ENCODE results near the gene GALNT14. TPM values are rescaled to one million over a fixed set of nuclear protein-coding genes. Genes with fewer than 3 reads are reported as not detected.

GALNT14 gene
- total and polyA plus RNA-seq, 8 donors: 0.93 to 15.6 (median 1.4) TPM; not detected in 3

DNA sequence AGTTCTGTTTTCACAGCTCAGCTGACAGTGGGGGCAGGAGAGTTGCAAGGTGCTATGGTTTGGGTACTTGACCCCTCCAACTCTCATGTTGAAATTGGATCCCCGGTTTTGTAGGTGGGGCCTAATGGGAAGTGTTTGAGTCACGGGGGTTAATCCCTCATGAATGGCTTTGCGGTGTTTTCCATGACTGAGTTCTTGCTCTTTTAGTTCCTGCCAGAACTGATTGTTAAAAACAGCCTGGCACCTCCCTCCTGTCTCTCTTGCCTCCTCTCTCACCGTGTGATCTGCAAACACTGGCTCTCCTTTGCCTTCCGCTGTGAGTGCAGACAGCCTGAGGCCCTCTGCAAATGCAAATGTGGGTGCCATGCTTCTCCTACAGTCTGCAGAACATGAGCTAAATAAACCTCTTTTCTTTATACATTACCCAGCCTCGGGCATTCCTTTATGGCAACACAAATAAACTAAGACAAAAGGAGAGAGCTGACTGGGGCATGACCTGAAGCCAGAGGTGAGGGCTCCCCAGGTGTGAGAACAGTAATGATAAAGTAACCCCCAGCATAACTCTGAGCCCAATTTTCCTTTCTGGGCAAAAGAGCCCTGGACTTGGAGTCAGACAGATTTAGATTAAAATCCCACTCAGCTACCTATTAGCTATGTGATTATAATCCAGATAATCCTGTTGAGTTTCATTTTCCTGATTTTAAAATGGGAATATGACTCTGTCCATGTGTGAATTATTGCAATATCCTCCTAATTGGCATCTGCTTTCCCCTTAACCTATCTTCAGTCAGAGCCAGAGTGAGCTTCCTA is 266.1 kb downstream of the GALNT14 start:
- 20 to 24% (median 21%) methylated on average over 6 of the region's 6 CpGs for WGBS, 5 donors
- Histone ChIP-seq H3K4me1 (no peaks in the 10 kb centered on the region), H3K27ac (no peak overlapping the region), H3K4me3 (no peak overlapping the region), H3K27me3 (no peaks in the 10 kb centered on the region), H3K9me3 (peaks cover 0 to 13% (median 4%) of the 10 kb centered on the region in 4 donors), H3K36me3 (no peaks in the 10 kb centered on the region)
- TF ChIP-seq EP300 (IDR thresholded peaks at IDR 0.05) (no peak), POLR2A (IDR thresholded peaks at IDR 0.05) (no peak), POLR2AphosphoS5 (IDR thresholded peaks at IDR 0.05) (no peak)
- TF ChIP-seq, protein P1, sequence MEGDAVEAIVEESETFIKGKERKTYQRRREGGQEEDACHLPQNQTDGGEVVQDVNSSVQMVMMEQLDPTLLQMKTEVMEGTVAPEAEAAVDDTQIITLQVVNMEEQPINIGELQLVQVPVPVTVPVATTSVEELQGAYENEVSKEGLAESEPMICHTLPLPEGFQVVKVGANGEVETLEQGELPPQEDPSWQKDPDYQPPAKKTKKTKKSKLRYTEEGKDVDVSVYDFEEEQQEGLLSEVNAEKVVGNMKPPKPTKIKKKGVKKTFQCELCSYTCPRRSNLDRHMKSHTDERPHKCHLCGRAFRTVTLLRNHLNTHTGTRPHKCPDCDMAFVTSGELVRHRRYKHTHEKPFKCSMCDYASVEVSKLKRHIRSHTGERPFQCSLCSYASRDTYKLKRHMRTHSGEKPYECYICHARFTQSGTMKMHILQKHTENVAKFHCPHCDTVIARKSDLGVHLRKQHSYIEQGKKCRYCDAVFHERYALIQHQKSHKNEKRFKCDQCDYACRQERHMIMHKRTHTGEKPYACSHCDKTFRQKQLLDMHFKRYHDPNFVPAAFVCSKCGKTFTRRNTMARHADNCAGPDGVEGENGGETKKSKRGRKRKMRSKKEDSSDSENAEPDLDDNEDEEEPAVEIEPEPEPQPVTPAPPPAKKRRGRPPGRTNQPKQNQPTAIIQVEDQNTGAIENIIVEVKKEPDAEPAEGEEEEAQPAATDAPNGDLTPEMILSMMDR (IDR thresholded peaks at IDR 0.05): no peak
- peak in 1 of 2 donors; percentile 11 for DNase-seq
- intact Hi-C loops (cut with DNase I; ENCODE audit: low total_unique reads): no loop called here

DNA sequence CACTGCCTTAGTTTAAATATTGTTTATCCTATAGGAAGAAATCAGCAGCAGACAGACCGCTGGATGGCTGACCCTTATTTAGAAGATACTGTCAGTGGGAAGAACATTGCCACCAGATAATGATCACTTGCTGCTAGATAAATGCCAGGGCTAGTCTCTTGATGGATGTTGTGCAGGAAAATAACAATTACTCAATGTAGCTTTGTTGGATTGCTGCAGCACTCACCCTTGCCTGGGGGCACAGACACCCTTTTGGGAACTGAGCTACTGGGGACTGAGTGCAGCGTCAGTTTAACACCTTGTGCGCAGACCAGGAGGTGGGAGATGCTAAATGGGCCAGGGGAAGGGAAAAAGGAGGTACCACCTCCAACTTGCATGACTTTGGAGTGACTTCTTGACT is 266.8 kb downstream of the GALNT14 start:
- H3K27ac ChIP-seq: no peak overlapping the region
- intact Hi-C loops (cut with DNase I; ENCODE audit: low total_unique reads): no loop called here
- WGBS, 5 donors: 59 to 76% (median 67%) methylated on average over 3 of the region's 3 CpGs
- H3K36me3 ChIP-seq: no peaks in the 10 kb centered on the region
- DNase-seq: no peak
- no peak overlapping the region for H3K4me3 ChIP-seq
- no peak for TF ChIP-seq EP300 (IDR thresholded peaks at IDR 0.05)
- H3K4me1 ChIP-seq: no peaks in the 10 kb centered on the region
- H3K9me3 ChIP-seq: peaks cover 0 to 13% (median 4%) of the 10 kb centered on the region in 4 donors
- H3K27me3 ChIP-seq: no peaks in the 10 kb centered on the region

DNA sequence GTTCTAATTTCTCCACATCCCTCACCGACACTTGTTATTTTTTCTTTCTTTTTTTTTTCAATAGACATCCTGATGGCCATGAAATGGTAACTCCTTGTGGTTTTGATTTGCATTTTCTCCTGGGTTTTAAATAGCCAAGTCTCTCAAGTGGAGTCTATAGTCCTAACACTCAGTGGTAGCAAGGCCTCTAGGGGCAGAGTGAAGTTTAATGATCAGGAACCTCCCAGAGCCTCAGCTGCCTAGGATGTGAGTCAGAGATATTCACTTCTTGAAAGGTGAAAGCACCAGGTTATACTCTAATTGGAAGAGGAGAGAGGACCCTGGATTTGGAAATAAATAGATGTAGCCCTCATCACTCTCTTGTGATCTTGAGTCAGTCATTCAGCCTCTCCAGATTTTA is 268.3 kb downstream of the GALNT14 start:
- intact Hi-C loops (cut with DNase I; ENCODE audit: low total_unique reads): no loop called here
- Histone ChIP-seq H3K9me3 (peaks cover 0 to 8% (median 3%) of the 10 kb centered on the region in 4 donors), H3K27me3 (no peaks in the 10 kb centered on the region), H3K4me3 (no peak overlapping the region), H3K4me1 (no peaks in the 10 kb centered on the region), H3K36me3 (no peaks in the 10 kb centered on the region), H3K27ac (no peak overlapping the region)
- WGBS, 5 donors: 94 to 100% (median 100%) methylated on average over 1 of the region's 1 CpG
- no peak for DNase-seq
- no peak for TF ChIP-seq POLR2AphosphoS5 (IDR thresholded peaks at IDR 0.05)
- TF ChIP-seq POLR2A (IDR thresholded peaks at IDR 0.05): no peak
- TF ChIP-seq EP300 (IDR thresholded peaks at IDR 0.05): no peak
- TF ChIP-seq, protein P1 (IDR thresholded peaks at IDR 0.05): no peak

DNA sequence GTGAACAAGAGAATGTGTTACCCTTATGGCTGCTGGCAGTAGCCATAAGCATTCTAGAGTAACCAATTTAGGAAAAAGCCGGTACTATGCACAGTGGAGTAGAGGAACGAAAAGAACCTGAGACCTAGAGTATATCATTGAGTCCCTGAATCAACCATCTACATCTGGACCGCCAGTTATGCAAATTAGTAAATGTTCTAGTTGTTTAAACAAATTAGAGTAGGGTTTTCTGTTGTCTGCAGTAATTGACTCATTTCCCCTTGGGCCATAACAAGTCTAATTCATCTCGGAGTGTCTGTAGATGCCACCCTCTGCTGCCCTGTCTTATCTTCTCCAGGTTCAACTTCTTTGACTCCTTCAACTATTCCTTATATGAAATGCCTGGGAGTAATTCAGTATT is 270.9 kb downstream of the GALNT14 start:
- no peaks in the 10 kb centered on the region for H3K36me3 ChIP-seq
- 83 to 95% (median 88%) methylated on average over 4 of the region's 4 CpGs for WGBS, 5 donors
- H3K27ac ChIP-seq: no peak overlapping the region
- no peak overlapping the region for H3K4me3 ChIP-seq
- intact Hi-C loops (cut with DNase I; ENCODE audit: low total_unique reads): no loop called here
- TF ChIP-seq POLR2A (IDR thresholded peaks at IDR 0.05): no peak
- no peak for TF ChIP-seq POLR2AphosphoS5 (IDR thresholded peaks at IDR 0.05)
- TF ChIP-seq, protein P1 (IDR thresholded peaks at IDR 0.05): no peak
- TF ChIP-seq EP300 (IDR thresholded peaks at IDR 0.05): no peak
- DNase-seq: no peak
- H3K9me3 ChIP-seq: no peaks in the 10 kb centered on the region
- H3K27me3 ChIP-seq: no peaks in the 10 kb centered on the region
- H3K4me1 ChIP-seq: no peaks in the 10 kb centered on the region

DNA sequence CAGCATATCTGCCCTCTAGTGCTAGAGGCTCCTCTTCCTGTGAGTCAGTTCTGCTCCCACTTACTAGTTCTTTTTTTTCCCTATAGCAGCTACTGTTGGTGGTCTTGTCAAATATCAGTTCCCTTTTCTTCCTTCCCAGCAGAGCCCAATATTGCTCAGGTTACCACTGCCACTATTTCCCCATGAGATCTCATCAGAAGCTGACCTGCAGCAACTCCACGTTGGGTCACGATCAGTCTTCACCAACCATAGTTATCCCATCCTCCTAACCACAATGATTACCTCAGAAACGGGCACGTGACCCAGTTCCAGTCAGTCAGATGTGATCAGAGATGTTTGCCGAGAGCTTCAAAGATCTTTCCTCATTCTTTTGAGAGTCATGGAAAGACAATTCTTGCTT is 271.3 kb downstream of the GALNT14 start:
- no peaks in the 10 kb centered on the region for H3K9me3 ChIP-seq
- intact Hi-C loops (cut with DNase I; ENCODE audit: low total_unique reads): no loop called here
- 75 to 80% (median 79%) methylated on average over 5 of the region's 5 CpGs for WGBS, 5 donors
- TF ChIP-seq POLR2A (IDR thresholded peaks at IDR 0.05) (no peak), POLR2AphosphoS5 (IDR thresholded peaks at IDR 0.05) (no peak), EP300 (IDR thresholded peaks at IDR 0.05) (no peak)
- TF ChIP-seq, protein P1 (IDR thresholded peaks at IDR 0.05): no peak
- no peaks in the 10 kb centered on the region for H3K27me3 ChIP-seq
- H3K4me1 ChIP-seq: no peaks in the 10 kb centered on the region
- no peak overlapping the region for H3K27ac ChIP-seq
- H3K4me3 ChIP-seq: no peak overlapping the region
- no peak for DNase-seq
- H3K36me3 ChIP-seq: no peaks in the 10 kb centered on the region
